Jurkat, Clone E6-1 (cell line): ENCODE measurements around the gene FAM180A.

Experiments used
- DNase-seq: peaks from one replicate; pipeline ENCODE4 v3.0.0-alpha.2; 2011; ENCODE audit warnings: low read depth, low spot score
- H3K4me3 ChIP-seq: 2 replicates; pipeline ENCODE4 v1.5.1; 2011; ENCODE audit warnings: mild to moderate bottlenecking, low read length, control low read depth, moderate library complexity

Gene FAM180A

DNA sequence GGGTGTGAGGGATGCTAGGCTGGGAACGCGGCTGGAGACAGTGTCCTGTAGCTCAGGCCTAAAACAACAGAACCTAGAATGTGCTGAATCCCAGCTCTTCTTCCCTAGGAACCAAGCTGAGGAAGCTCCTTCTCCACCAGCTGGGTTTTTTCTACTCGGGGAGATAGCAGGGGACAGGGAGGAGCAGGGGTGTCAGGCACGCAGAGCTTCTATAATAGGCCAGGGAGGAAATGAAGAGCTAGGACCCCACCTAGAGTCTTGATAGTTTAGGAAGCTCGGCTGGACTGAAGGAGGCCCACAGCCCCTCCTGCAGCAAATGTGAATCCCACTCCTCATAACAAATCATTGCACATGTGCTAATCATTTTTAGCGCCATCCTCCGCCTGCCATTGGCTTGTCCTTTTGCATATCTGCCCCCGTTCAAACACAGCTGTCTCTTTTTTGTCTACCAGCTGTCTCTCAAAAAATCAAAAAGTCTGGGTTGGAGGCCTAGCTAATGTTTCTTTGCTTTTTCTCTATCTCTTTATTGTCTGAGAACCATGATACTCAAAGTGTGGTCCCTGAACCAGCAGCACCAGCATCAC, 24.1 kb upstream of the FAM180A start:
- no peak for DNase-seq
- no peak overlapping the region for H3K4me3 ChIP-seq

DNA sequence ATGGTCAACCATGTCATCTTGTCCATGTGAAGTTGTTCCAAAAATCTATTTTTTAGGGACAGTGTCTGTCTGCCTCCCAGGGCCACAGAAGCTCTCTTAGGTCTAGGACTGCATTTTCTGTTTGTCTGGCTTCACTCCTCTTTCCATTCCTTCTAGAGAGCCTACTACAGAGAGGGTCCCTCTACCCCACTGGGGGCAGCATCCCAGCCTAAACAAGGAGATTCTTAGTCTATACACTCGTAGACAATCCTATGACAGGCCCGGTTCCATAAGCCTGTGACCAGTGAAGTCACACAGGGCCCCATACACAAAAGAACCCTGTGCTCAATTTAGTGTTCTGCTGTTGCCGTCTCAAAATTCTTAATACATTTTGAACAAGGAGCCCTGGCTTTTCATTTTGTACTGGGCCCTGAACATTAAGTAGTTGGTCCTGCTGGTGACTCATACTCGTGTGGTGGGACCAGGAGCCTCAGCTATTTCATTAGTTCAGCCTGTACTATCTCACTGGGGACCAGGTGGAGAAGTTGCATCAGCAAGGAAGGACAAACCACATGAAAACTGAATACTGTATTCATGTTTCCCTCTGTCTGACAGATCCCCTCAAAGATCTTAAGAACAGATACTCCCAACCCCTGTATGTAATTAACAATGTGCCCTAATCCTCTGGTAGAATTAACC, 23.5 kb upstream of the FAM180A start:
- DNase-seq = peak; percentile 43
- H3K4me3 ChIP-seq = no peak overlapping the region

- no peak overlapping the region for H3K4me3 ChIP-seq
These were observed 22.4 kb upstream of the FAM180A start for GRCh38 chr7:135771051-135771450.

GRCh38 chr7:135770139-135770710, 21.6 kb upstream of the FAM180A start:
- DNase-seq = no peak
- H3K4me3 ChIP-seq = no peak overlapping the region

More at GRCh38 chr7:135771051-135771450, 22.4 kb upstream of the FAM180A start:
- DNase-seq = no peak

- no peak for DNase-seq
- H3K4me3 ChIP-seq = no peak overlapping the region
These were observed 20.6 kb upstream of the FAM180A start for GRCh38 chr7:135769005-135769802.

DNA sequence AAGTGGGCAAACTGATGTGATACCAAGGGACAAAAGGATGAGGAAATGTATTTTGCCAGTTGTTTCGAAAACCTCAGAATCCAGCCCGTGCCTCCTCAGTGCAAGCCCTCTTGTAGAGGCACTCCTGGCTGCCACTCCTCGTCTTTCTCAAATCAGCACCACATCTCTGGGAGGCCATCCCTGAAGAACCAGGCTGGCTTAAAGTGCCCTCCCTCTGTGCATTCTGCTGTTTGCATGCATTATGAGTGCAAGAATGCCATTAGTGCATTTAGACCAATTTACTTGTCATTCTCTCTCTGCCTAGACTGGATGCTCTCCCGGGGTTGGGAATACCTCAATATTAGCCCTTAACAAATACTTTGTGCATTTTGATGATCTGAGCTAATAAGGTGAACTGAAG, 19.9 kb upstream of the FAM180A start:
- H3K4me3 ChIP-seq = no peak overlapping the region
- DNase-seq = no peak

DNA sequence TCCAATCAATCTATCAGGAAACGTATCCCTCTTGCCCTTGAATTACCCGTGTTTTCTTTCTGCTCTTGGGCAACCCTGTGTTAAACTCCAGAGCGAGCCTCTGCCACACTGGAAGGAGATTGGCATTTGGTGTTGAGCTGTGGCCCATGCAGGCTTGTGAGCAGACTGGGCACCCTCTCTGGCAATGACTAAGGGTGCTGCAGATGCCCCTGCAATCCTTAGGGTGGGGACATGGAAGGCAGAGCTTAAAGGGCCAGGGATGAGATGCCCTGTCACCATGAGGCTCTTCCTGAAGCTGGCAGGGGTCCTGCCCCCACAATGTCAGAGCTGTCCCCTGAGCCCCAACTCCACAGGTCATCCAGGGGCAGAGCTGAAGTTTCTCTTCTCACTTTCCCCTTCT, 19.5 kb upstream of the FAM180A start:
- no peak overlapping the region for H3K4me3 ChIP-seq
- DNase-seq = no peak

DNA sequence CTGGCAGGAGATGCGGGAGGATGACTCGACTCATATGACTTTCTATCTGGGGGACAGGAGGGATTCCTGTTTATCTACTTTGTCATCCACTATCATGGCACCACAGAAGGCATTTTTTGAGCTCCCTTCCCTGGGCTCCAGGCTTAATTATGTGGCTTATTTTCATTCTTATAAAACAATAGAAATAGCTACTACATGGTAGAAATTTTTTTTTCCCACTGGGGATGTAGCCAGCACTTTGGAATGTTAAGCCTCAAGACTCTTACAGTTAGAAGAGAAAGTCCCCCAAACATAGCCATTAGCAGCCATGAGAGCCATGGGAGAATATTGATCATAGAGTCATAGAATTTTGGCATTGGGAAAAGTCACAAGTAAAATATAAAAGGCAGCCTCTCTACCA, 14.6 kb upstream of the FAM180A start:
- DNase-seq = no peak
- H3K4me3 ChIP-seq = no peak overlapping the region

GRCh38 chr7:135761751-135762488, 13.3 kb upstream of the FAM180A start:
- peak; percentile 25 for DNase-seq
- no peak overlapping the region for H3K4me3 ChIP-seq

GRCh38 chr7:135759532-135759931, 10.9 kb upstream of the FAM180A start:
- DNase-seq = no peak
- H3K4me3 ChIP-seq = no peak overlapping the region

DNA sequence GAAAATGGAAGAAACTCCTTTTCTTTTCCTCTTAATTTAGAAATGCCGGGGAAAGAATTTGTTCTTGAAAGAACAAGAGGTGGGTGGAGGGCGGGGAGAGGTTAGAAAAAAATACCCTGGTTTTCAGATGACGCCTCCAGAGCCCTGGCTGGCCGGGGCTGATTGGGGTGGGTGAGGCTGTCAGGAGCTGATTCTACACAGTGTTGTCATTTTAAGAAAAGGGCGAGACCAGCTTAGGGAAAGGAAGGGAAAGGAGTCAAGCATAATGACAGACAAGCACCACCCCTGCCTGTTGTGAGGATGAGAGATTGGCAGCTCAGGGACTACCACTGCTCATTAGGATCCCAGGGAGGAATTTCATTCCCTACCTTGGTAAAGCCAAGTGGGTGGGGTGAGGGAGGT, 9.9 kb upstream of the FAM180A start:
- H3K4me3 ChIP-seq = no peak overlapping the region
- no peak for DNase-seq

- H3K4me3 ChIP-seq = no peak overlapping the region
- DNase-seq = no peak
These were observed 9.3 kb upstream of the FAM180A start for GRCh38 chr7:135757719-135758411.

DNA sequence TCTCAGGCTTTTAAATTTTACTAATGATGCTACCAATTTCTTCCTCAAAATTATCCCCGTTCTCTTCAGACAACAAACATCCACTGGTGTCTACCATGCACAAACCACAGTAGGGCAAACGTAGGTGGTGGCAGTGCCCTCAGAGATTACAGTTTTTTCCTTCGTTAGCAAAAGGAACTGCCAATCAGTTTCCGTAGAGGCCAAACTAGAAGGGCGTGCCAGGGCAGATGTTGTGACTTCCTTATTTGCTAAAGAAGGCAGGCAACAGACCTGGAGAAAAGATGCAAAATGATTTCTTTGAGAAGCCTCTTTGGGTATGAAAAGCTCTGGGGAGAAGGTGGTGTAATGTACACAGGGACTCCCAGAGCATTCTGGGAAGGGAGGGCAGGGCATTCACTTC, 7.6 kb upstream of the FAM180A start:
- DNase-seq = no peak
- H3K4me3 ChIP-seq = no peak overlapping the region

- no peak for DNase-seq
- no peak overlapping the region for H3K4me3 ChIP-seq
These were observed 6.7 kb upstream of the FAM180A start for GRCh38 chr7:135755351-135755753.

GRCh38 chr7:135753616-135754413, 5.2 kb upstream of the FAM180A start:
- DNase-seq = no peak
- H3K4me3 ChIP-seq = no peak overlapping the region

- no peak for DNase-seq
- H3K4me3 ChIP-seq = no peak overlapping the region
These were observed 1.2 kb downstream of the FAM180A start for GRCh38 chr7:135747366-135747765.

DNA sequence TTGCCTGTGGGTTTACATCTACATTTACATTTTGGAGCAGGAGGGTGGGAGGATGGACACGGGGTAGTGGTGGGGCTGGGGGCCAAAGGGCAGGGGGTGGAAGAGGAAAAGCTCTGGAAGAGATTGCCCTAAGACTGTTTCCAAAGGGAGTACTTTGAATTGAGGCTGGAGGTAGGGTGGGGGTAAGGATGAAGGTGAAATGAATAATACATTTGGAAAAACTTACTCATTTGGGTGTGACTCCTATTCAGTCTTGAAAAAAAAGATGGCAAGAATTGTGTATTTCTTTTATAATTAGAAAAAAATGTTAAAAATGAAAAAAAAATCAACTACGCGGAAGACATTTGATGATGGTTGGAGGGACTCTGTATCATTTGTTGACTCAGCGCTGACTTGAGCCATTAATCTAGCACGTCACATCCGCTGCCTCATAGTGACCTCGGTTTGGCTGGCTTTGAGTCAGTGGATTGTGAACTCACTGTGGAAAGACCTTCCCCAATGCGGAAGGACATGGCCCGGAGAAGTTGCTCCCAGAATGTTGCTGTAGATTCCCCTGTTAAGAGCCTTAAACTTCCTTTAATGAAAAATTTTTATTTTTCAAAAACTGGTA, 2.8 kb downstream of the FAM180A start:
- DNase-seq = no peak
- H3K4me3 ChIP-seq = no peak overlapping the region
